Nephron (organoid): ENCODE results near the gene CYSLTR2.
A peak's percentile ranks its signal among the peaks of the same experiment; 100 is the strongest.

Experiments
- H3K27ac Mint-ChIP-seq, 3 experiments: 2 replicates each; pipeline ENCODE4 v1.8.0; 2020; ENCODE audit warnings: mixed read lengths in 3 of 3, mild to moderate bottlenecking in 2 of 3, moderate library complexity in 1 of 3
- H3K27me3 Mint-ChIP-seq: 2 replicates; pipeline ENCODE4 v1.8.0; 2021; ENCODE audit warnings: low read depth, mild to moderate bottlenecking, moderate library complexity, mixed read lengths
- H3K36me3 Mint-ChIP-seq: 2 replicates; pipeline ENCODE4 v1.8.0; 2020; ENCODE audit warnings: low read depth, mixed read lengths
- H3K4me1 Mint-ChIP-seq: 2 replicates; pipeline ENCODE4 v1.8.0; 2020; ENCODE audit warnings: mixed read lengths
- H3K4me3 Mint-ChIP-seq, 3 experiments: 2 replicates each; pipeline ENCODE4 v1.8.0; 2020; ENCODE audit warnings: mild to moderate bottlenecking in 3 of 3, mixed read lengths in 3 of 3, moderate library complexity in 2 of 3
- H3K9me3 Mint-ChIP-seq: 2 replicates; pipeline ENCODE4 v1.8.0; 2020; ENCODE audit warnings: mixed read lengths
- CTCF ChIP-seq, 3 experiments: fragments of 200-600 bp; sonication (generic); IDR thresholded peaks; one replicate each; pipeline ENCODE4 v1.5.0; 2021; ENCODE audit warnings: antibody characterized with exemption in 3 of 3; ENCODE audit not compliant: unreplicated experiment in 3 of 3

Gene CYSLTR2

DNA sequence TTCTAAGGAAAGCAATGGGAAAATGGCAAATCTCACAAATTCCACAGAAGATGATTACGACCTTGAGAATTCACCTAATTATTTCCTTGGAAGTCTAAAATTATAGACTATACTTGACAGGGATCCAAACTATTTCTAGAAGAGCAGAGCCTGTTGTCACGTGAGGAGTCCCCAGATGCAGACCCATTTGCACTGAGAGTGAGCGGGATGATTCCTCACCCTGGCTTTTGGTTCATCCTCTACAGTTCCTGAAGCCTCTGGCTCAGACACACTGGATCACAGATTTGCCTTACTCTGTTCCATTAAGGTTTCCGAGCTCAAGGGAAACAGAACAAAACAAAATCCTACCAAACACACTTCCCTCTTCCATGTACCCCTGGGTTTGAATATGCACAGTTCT is 23.0 kb upstream of the CYSLTR2 start:
- H3K36me3 Mint-ChIP-seq = no peaks in the 10 kb centered on the region
- peaks cover 9% of the 10 kb centered on the region for H3K9me3 Mint-ChIP-seq
- peaks cover 4% of the 10 kb centered on the region for H3K4me1 Mint-ChIP-seq
- no peak overlapping the region for H3K4me3 Mint-ChIP-seq
- no peak for TF ChIP-seq CTCF (IDR thresholded peaks at IDR 0.05; ENCODE audit: unreplicated experiment in 3 of 3)
- peak overlapping the region in 2 of 3 experiments; percentile 67 to 68 for H3K27ac Mint-ChIP-seq
- no peaks in the 10 kb centered on the region for H3K27me3 Mint-ChIP-seq

GRCh38 chr13:48631441-48631840 is 22.3 kb upstream of the CYSLTR2 start:
- H3K4me3 Mint-ChIP-seq = no peak overlapping the region
- peaks cover 13% of the 10 kb centered on the region for H3K9me3 Mint-ChIP-seq
- TF ChIP-seq CTCF (IDR thresholded peaks at IDR 0.05; ENCODE audit: unreplicated experiment in 3 of 3) = no peak
- H3K27ac Mint-ChIP-seq = peak overlapping the region in 2 of 3 experiments; percentile 67 to 68
- H3K36me3 Mint-ChIP-seq = peaks cover 3% of the 10 kb centered on the region
- H3K27me3 Mint-ChIP-seq = no peaks in the 10 kb centered on the region
- H3K4me1 Mint-ChIP-seq = no peaks in the 10 kb centered on the region

DNA sequence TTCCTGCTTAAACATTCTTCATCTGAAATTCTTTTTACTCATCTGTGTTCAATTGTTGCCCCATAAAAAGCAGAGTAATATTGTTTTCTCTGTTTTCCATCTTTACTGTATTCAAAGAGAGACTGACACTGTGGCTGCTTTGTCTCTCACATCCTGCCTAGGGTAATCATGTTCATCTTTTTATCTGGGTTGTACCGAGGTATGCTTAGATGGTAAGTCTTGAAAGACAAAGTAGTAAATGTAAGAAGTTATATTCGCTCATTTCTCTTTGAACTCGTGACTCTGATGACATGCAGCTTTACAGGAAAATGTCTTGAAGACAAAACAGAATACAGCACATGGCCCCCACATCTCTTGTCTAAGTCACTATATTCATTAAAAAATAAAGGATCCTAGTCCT is 20.0 kb upstream of the CYSLTR2 start:
- Mint-ChIP-seq H3K4me1 (no peaks in the 10 kb centered on the region), H3K4me3 (no peak overlapping the region), H3K27ac (no peak overlapping the region), H3K9me3 (peaks cover 16% of the 10 kb centered on the region), H3K36me3 (peaks cover 4% of the 10 kb centered on the region), H3K27me3 (no peaks in the 10 kb centered on the region)
- TF ChIP-seq CTCF (IDR thresholded peaks at IDR 0.05; ENCODE audit: unreplicated experiment in 3 of 3) = no peak

DNA sequence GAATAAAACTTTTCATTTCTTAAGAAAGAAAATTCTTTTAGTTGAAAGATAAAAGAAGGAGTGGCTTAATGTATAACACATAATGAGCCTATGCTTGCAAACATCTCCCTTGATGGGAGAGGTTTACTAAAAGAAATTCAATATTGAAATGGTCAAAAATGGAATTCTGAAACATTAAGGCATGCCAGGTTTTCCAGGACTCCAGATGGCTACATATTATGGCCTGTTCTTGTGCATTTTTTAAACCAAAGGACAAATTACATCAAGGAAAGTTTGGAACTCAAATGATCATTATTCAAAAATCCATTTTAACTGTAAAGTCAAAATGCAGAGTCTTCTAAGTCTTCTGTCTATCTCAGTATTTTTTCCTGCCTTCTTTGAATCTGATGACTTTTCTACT is 19.1 kb upstream of the CYSLTR2 start:
- no peak overlapping the region for H3K27ac Mint-ChIP-seq
- no peak overlapping the region for H3K4me3 Mint-ChIP-seq
- peaks cover 4% of the 10 kb centered on the region for H3K36me3 Mint-ChIP-seq
- peaks cover 11% of the 10 kb centered on the region for H3K9me3 Mint-ChIP-seq
- no peaks in the 10 kb centered on the region for H3K4me1 Mint-ChIP-seq
- H3K27me3 Mint-ChIP-seq = no peaks in the 10 kb centered on the region
- TF ChIP-seq CTCF (IDR thresholded peaks at IDR 0.05; ENCODE audit: unreplicated experiment in 3 of 3) = no peak

DNA sequence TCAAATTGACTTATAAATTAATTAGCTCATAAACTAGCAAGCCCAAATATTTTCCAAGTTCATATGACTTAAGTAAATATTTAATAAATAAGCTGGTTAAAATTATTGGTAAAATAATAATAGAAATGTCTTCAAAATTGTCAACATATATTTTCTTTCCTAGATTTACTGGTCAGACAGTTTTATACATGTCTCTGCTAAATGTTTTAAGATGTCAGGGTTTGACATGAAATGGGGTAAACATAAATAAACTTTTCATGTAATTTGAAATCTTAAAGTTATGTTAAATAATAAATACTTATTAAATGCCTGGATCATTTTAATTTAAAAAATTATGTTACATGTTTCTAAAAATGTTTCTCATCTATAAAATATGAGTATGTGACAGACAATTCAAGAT is 18.3 kb upstream of the CYSLTR2 start:
- Mint-ChIP-seq H3K4me3 (no peak overlapping the region), H3K36me3 (peaks cover 4% of the 10 kb centered on the region), H3K4me1 (no peaks in the 10 kb centered on the region), H3K9me3 (peaks cover 11% of the 10 kb centered on the region), H3K27ac (no peak overlapping the region), H3K27me3 (no peaks in the 10 kb centered on the region)
- no peak for TF ChIP-seq CTCF (IDR thresholded peaks at IDR 0.05; ENCODE audit: unreplicated experiment in 3 of 3)

GRCh38 chr13:48636550-48636949 is 17.2 kb upstream of the CYSLTR2 start:
- no peaks in the 10 kb centered on the region for H3K27me3 Mint-ChIP-seq
- H3K9me3 Mint-ChIP-seq = peaks cover 11% of the 10 kb centered on the region
- H3K4me3 Mint-ChIP-seq = no peak overlapping the region
- no peak for TF ChIP-seq CTCF (IDR thresholded peaks at IDR 0.05; ENCODE audit: unreplicated experiment in 3 of 3)
- H3K36me3 Mint-ChIP-seq = peaks cover 4% of the 10 kb centered on the region
- no peak overlapping the region for H3K27ac Mint-ChIP-seq
- no peaks in the 10 kb centered on the region for H3K4me1 Mint-ChIP-seq
